H1 (cell line): ENCODE results near the gene ACSL3. TPM values are rescaled to one million over a fixed set of nuclear protein-coding genes. Genes with fewer than 3 reads are reported as not detected.

ENCODE experiments used
- CTCF ChIA-PET: fragments of 300-600 bp; sonication (Branson Sonifier 250); formaldehyde crosslinking; loops from one replicate; lab custom pipeline; 2021; ENCODE audit not compliant: partially characterized antibody; lab: Charles Lee
- POLR2A ChIA-PET: fragments of 300-600 bp; sonication (Branson Sonifier 250); formaldehyde crosslinking; loops from one replicate; lab custom pipeline; 2021; ENCODE audit warnings: inconsistent platforms; ENCODE audit not compliant: partially characterized antibody; lab: Charles Lee
- DNase-seq, 2 experiments: peaks; one replicate each; pipeline versions ENCODE4 v3.0.0 to v3.0.0-alpha.2; 2010 to 2022; ENCODE audit warnings: low spot score in 2 of 2, low read depth in 1 of 2, mixed read lengths in 1 of 2
- FAIRE-seq: peaks from 2 replicates; lab custom pipeline; 2011; peaks lifted over from hg19 to GRCh38; lab: Jason Lieb, UNC
- H2AFZ ChIP-seq: 2 replicates; pipeline ENCODE4 v1.8.1; 2012; ENCODE audit warnings: low read length, inconsistent platforms
- H2AK5ac ChIP-seq: 2 replicates; pipeline ENCODE4 v1.6.1; 2013; ENCODE audit warnings: low read depth, low read length
- H2BK120ac ChIP-seq: replicated peaks from 2 replicates; pipeline ENCODE3; 2013; ENCODE audit warnings: low read depth, low read length, inconsistent platforms
- H2BK12ac ChIP-seq: 2 replicates; pipeline ENCODE4 v1.6.1; 2013; ENCODE audit warnings: low read depth, low read length
- H2BK15ac ChIP-seq: 2 replicates; pipeline ENCODE4 v1.6.1; 2013; ENCODE audit warnings: low read length
- H2BK20ac ChIP-seq: 2 replicates; pipeline ENCODE4 v1.6.1; 2013; ENCODE audit warnings: low read length
- H2BK5ac ChIP-seq: 2 replicates; pipeline ENCODE4 v1.6.1; 2013; ENCODE audit warnings: low read depth, low read length
- H3K14ac ChIP-seq: 2 replicates; pipeline ENCODE4 v1.6.1; 2013; ENCODE audit warnings: inconsistent platforms; ENCODE audit not compliant: insufficient read length
- H3K18ac ChIP-seq: 2 replicates; pipeline ENCODE4 v1.6.1; 2013; ENCODE audit warnings: low read length; ENCODE audit errors: extremely low read depth
- H3K23ac ChIP-seq: 2 replicates; pipeline ENCODE4 v1.6.1; 2013; ENCODE audit warnings: inconsistent platforms; ENCODE audit not compliant: insufficient read length
- H3K23me2 ChIP-seq: 2 replicates; pipeline ENCODE4 v1.6.1; 2013; ENCODE audit warnings: low read depth, low read length
- H3K27ac ChIP-seq: 2 replicates; pipeline ENCODE4 v1.6.1; 2011; ENCODE audit warnings: low read depth, low read length, inconsistent platforms
- H3K27me3 ChIP-seq, 4 experiments: replicated peaks in 1 of 4; 1 replicate in 1 of 4; 2 replicates in 3 of 4; pipeline versions ENCODE4 v1.6.1 to v1.8.1; 2011 to 2013; ENCODE audit warnings: low read length in 3 of 4, mild to moderate bottlenecking in 3 of 4, inconsistent platforms in 2 of 4, mixed read lengths in 2 of 4, moderate library complexity in 1 of 4; ENCODE audit not compliant: control insufficient read depth in 3 of 4, insufficient read depth in 3 of 4; ENCODE audit errors: extremely low read depth in 1 of 4
- H3K36me3 ChIP-seq, 4 experiments: 2 replicates each; pipeline versions ENCODE4 v1.6.1 to v1.8.1; 2011 to 2013; ENCODE audit warnings: mild to moderate bottlenecking in 4 of 4, low read length in 3 of 4, moderate library complexity in 2 of 4, control low read depth in 1 of 4, inconsistent platforms in 1 of 4; ENCODE audit not compliant: insufficient read depth in 4 of 4, control insufficient read depth in 2 of 4
- H3K4ac ChIP-seq: replicated peaks from 2 replicates; pipeline ENCODE3; 2013; ENCODE audit warnings: low read length, low read depth, mixed read lengths, inconsistent platforms; ENCODE audit not compliant: insufficient read length
- H3K4me1 ChIP-seq, 4 experiments: replicated peaks in 1 of 4; 1 replicate in 1 of 4; 2 replicates in 3 of 4; pipeline versions ENCODE4 v1.6.1 to v1.8.1; 2011 to 2013; ENCODE audit warnings: low read length in 3 of 4, inconsistent platforms in 2 of 4, mixed read lengths in 1 of 4; ENCODE audit not compliant: insufficient read depth in 4 of 4, control insufficient read depth in 3 of 4
- H3K4me2 ChIP-seq, 2 experiments: 2 replicates each; pipeline versions ENCODE4 v1.6.1 to v1.8.1; 2011 to 2013; ENCODE audit warnings: low read depth in 2 of 2, low read length in 2 of 2, control low read depth in 1 of 2, inconsistent platforms in 1 of 2, mild to moderate bottlenecking in 1 of 2; ENCODE audit not compliant: insufficient read depth in 1 of 2
- H3K4me3 ChIP-seq, 4 experiments: fragments of 200-600, 300-600 bp in 1 of 4; sonication (generic), shearing (Covaris generic), sonication (Bioruptor Twin) in 1 of 4; 2 replicates each; pipeline versions ENCODE4 v1.5.1 to v1.8.1; 2011 to 2016; ENCODE audit warnings: low read length in 4 of 4, low read depth in 3 of 4, control low read depth in 2 of 4, inconsistent platforms in 2 of 4, mild to moderate bottlenecking in 2 of 4, mixed read lengths in 1 of 4, moderate library complexity in 1 of 4; ENCODE audit not compliant: insufficient read depth in 2 of 4; ENCODE audit errors: extremely low read depth in 1 of 4
- H3K56ac ChIP-seq: replicated peaks from 2 replicates; pipeline ENCODE3; 2013; ENCODE audit warnings: low read depth, mild to moderate bottlenecking, mixed read lengths, low read length, inconsistent platforms; ENCODE audit not compliant: insufficient read length
- H3K79me1 ChIP-seq: 2 replicates; pipeline ENCODE4 v1.6.1; 2013; ENCODE audit warnings: low read depth, low read length, control low read depth
- H3K79me2 ChIP-seq, 2 experiments: 2 replicates each; pipeline versions ENCODE4 v1.6.1 to v1.8.1; 2012 to 2013; ENCODE audit warnings: low read length in 2 of 2, mild to moderate bottlenecking in 2 of 2, inconsistent platforms in 1 of 2; ENCODE audit not compliant: insufficient read depth in 2 of 2, control insufficient read depth in 1 of 2
- H3K9ac ChIP-seq, 4 experiments: replicated peaks in 1 of 4; 1 replicate in 1 of 4; 2 replicates in 3 of 4; pipeline versions ENCODE4 v1.6.1 to v1.8.1; 2011 to 2013; ENCODE audit warnings: low read depth in 3 of 4, low read length in 3 of 4, control low read depth in 2 of 4, mild to moderate bottlenecking in 2 of 4, moderate library complexity in 2 of 4, inconsistent platforms in 1 of 4; ENCODE audit errors: extremely low read depth in 1 of 4
- H3K9me3 ChIP-seq, 2 experiments: 2 replicates each; pipeline versions ENCODE4 v1.6.1 to v1.8.1; 2012 to 2013; ENCODE audit warnings: mild to moderate bottlenecking in 2 of 2, moderate library complexity in 2 of 2, control low read depth in 1 of 2, inconsistent platforms in 1 of 2, low read depth in 1 of 2, low read length in 1 of 2, mixed read lengths in 1 of 2; ENCODE audit not compliant: insufficient read depth in 2 of 2
- H4K20me1 ChIP-seq, 2 experiments: replicated peaks in 1 of 2; 2 replicates each; pipeline versions ENCODE3 to v1.8.1; 2011 to 2013; ENCODE audit warnings: inconsistent platforms in 2 of 2, low read length in 2 of 2, mild to moderate bottlenecking in 1 of 2; ENCODE audit not compliant: insufficient read depth in 2 of 2, control insufficient read depth in 1 of 2
- H4K5ac ChIP-seq: 2 replicates; pipeline ENCODE4 v1.6.1; 2013; ENCODE audit warnings: low read length, low read depth, mixed read lengths, inconsistent platforms; ENCODE audit not compliant: insufficient read length
- H4K8ac ChIP-seq: 2 replicates; pipeline ENCODE4 v1.8.0; 2013; ENCODE audit warnings: mild to moderate bottlenecking, moderate library complexity, low read length, inconsistent platforms; ENCODE audit not compliant: insufficient read depth; ENCODE audit errors: extremely low read depth
- H4K91ac ChIP-seq: replicated peaks from 2 replicates; pipeline ENCODE3; 2013; ENCODE audit warnings: low read length, mixed read lengths, inconsistent platforms; ENCODE audit not compliant: insufficient read length
- ASH2L ChIP-seq: fragments of 200-600, 300-600 bp; sonication (generic); IDR thresholded peaks from one replicate; pipeline ENCODE4 v1.7.1; 2017; ENCODE audit warnings: low read length
- BRCA1 ChIP-seq: IDR thresholded peaks from 2 replicates; pipeline ENCODE4 v1.6.1; 2012; ENCODE audit warnings: low read depth, low read length, improper control_type of control experiment
- CHD1 ChIP-seq: IDR thresholded peaks from 2 replicates; pipeline ENCODE4 v1.6.1; 2012; ENCODE audit warnings: low read depth, low read length, improper control_type of control experiment
- CREB1 ChIP-seq: IDR thresholded peaks from 2 replicates; pipeline ENCODE4 v1.6.1; 2012; ENCODE audit warnings: inconsistent platforms
- CTBP2 ChIP-seq: IDR thresholded peaks from 2 replicates; pipeline ENCODE4 v1.7.0; 2011; ENCODE audit warnings: borderline replicate concordance, mild to moderate bottlenecking, moderate library complexity, mixed read lengths, low read length; ENCODE audit not compliant: insufficient read depth, insufficient read length
- GTF2F1 ChIP-seq: IDR thresholded peaks from 2 replicates; pipeline ENCODE4 v1.6.1; 2012; ENCODE audit warnings: low read depth, low read length, improper control_type of control experiment, borderline replicate concordance
- KDM4A ChIP-seq: IDR thresholded peaks from one replicate; pipeline ENCODE4 v1.7.1; 2012; ENCODE audit warnings: low read depth, mild to moderate bottlenecking, moderate library complexity, low read length, inconsistent platforms; ENCODE audit not compliant: severe bottlenecking
- PHF8 ChIP-seq: fragments of 200-600 bp; sonication (generic); conservative IDR thresholded peaks from 2 replicates; pipeline ENCODE4 v1.7.1; 2012; ENCODE audit warnings: low read depth, mild to moderate bottlenecking, inconsistent platforms, low read length, moderate library complexity
- RBBP5 ChIP-seq: IDR thresholded peaks from 2 replicates; pipeline ENCODE4 v1.7.1; 2012; ENCODE audit warnings: low read depth, mild to moderate bottlenecking, inconsistent platforms, low read length, moderate library complexity, borderline replicate concordance
- USF2 ChIP-seq: IDR thresholded peaks from 2 replicates; pipeline ENCODE4 v1.6.1; 2011; ENCODE audit warnings: low read length, improper control_type of control experiment
- WGBS, 2 experiments: shearing (Covaris generic) in 1 of 2; methylation state at CpG; one replicate each; pipeline versions ENCODE4 v1.1.6 to v1.1.7; 2013 to 2015; ENCODE audit warnings: low lambda C conversion rate in 2 of 2, mixed read lengths in 2 of 2, inconsistent platforms in 1 of 2, low coverage in 1 of 2, missing lambda C conversion rate in 1 of 2; ENCODE audit not compliant: insufficient replicate concordance in 2 of 2, insufficient coverage in 1 of 2, insufficient read length in 1 of 2; ENCODE audit errors: extremely low coverage in 1 of 2, missing lambda C conversion rate in 1 of 2; 5-methylcytosine and 5-hydroxymethylcytosine counted together
- polyA plus RNA-seq, 7 experiments: library from polyadenylated mRNA; depleted of rRNA in 3 of 7; stranded (reverse) in 5 of 7; unstranded in 2 of 7; fragments of >200 nt in 5 of 7; fragments of 200-250 nt in 2 of 7; gene quantifications; 1 replicate in 5 of 7; 2 replicates in 1 of 7; 4 replicates in 1 of 7; pipeline versions ENCODE4 v1.2.1 to v1.2.3, GENCODE V29; 2011 to 2013; ENCODE audit warnings: missing spikeins in 2 of 7, mixed read lengths in 2 of 7
- total RNA-seq: library from RNA; stranded (reverse); fragmentation: NEBNext Ultra II Directional; extraction: Animal tissue kit (Norgen Biotek cat#: 25700); gene quantifications from 2 replicates; pipeline ENCODE4 v1.2.1, GENCODE V29; 2021

ACSL3 gene
- total and polyA plus RNA-seq, 2 of the 8 experiments (the other 6 are each of a cell fraction or from before 2014, with no cell fraction given) = 37.5 to 98.1 TPM

GRCh38 chr2:222861411-222862105, 722 bp downstream of the ACSL3 start:
- no peaks in the 10 kb centered on the region for H3K27me3 ChIP-seq
- peak overlapping the region; percentile 62 to 72 for H3K4me2 ChIP-seq
- no peak overlapping the region for H2AFZ ChIP-seq
- H4K8ac ChIP-seq = peak overlapping the region; percentile 97; the same call in 1 of the 2 replicates
- H2BK20ac ChIP-seq = no peak overlapping the region
- H3K79me1 ChIP-seq = peaks cover 3% of the 10 kb centered on the region; the same call in 1 of the 2 replicates
- FAIRE-seq = no peak
- H3K4me3 ChIP-seq = peak overlapping the region; percentile 77 to 97 (median 83)
- peak overlapping the region; percentile 64 for H3K4ac ChIP-seq
- 1% methylated on average over 18 of the region's 42 CpGs; no CpG with 5 or more reads in 1 of the 2 experiments for WGBS, 2 experiments
- H3K27ac ChIP-seq = peak overlapping the region; percentile 94
- peak overlapping the region; percentile 61; the same call in 1 of the 2 replicates for H2BK15ac ChIP-seq
- H3K18ac ChIP-seq = peak overlapping the region; percentile 65; the same call in 1 of the 2 replicates
- peak overlapping the region; percentile 87; the same call in 1 of the 2 replicates for H2BK5ac ChIP-seq
- ChIA-PET CTCF (interaction anchor here (0.6 to 4.0 kb wide), 15 partner anchors 11 to 169 kb away, joined by 3 to 16 read pairs (median 3); no protein-coding TSS in a partner anchor), POLR2A (interaction anchor here (1.1 to 1.6 kb wide), 9 partner anchors 16 to 163 kb away, joined by 3 to 7 read pairs (median 3); no protein-coding TSS in a partner anchor)
- H4K20me1 ChIP-seq = peaks cover 20 to 36% of the 10 kb centered on the region in 2 experiments
- DNase-seq = no peak
- no peak overlapping the region for H3K14ac ChIP-seq
- no peak overlapping the region for H3K23ac ChIP-seq
- peaks cover 12 to 20% (median 16%) of the 10 kb centered on the region in 4 experiments; a peak in 6 of 7 replicates for H3K4me1 ChIP-seq
- H2BK12ac ChIP-seq = no peak overlapping the region; the same call in 1 of the 2 replicates
- peaks cover 8% of the 10 kb centered on the region; the same call in 1 of the 2 replicates for H3K23me2 ChIP-seq
- peak overlapping the region; percentile 42; the same call in 1 of the 2 replicates for H2AK5ac ChIP-seq
- H3K9me3 ChIP-seq = no peaks in the 10 kb centered on the region
- peak overlapping the region; percentile 81 to 99 (median 84) for H3K9ac ChIP-seq
- H4K91ac ChIP-seq = peak overlapping the region; percentile 84
- H2BK120ac ChIP-seq = no peak overlapping the region
- H3K79me2 ChIP-seq = peaks cover 34 to 56% of the 10 kb centered on the region in 2 experiments
- peak overlapping the region; percentile 77 for H3K56ac ChIP-seq
- peak overlapping the region; percentile 38 for H4K5ac ChIP-seq
- no peaks in the 10 kb centered on the region for H3K36me3 ChIP-seq
- no peak for TF ChIP-seq GTF2F1
- peak; percentile 51 for TF ChIP-seq ASH2L
- peak; percentile 40 for TF ChIP-seq KDM4A
- TF ChIP-seq BRCA1 = no peak
- no peak for TF ChIP-seq CTBP2
- TF ChIP-seq USF2 = no peak
- TF ChIP-seq CREB1 = no peak
- TF ChIP-seq CHD1 = no peak
- no peak for TF ChIP-seq PHF8
- no peak for TF ChIP-seq RBBP5
